Uterus (tissue), 2 donors: Measurements from ENCODE around the gene ACVR2A.

ENCODE experiments used
- POLR2A ChIP-seq, 2 donors: fragments of 450-650 bp; IDR thresholded peaks; one replicate each; pipeline ENCODE4 v1.6.1; 2016; ENCODE audit warnings: antibody characterized with exemption in 2 of 2, mild to moderate bottlenecking in 1 of 2, moderate library complexity in 1 of 2
- TF ChIP-seq, protein P1 (sequence below), 4 experiments: fragments of 200-600 bp in 2 of 4; fragments of 450-650 bp in 2 of 4; sonication (generic) in 2 of 4; IDR thresholded peaks; one replicate each; pipeline ENCODE4 v1.5.1; 2016 to 2019; ENCODE audit warnings: antibody characterized with exemption in 4 of 4, mild to moderate bottlenecking in 2 of 4, moderate library complexity in 1 of 4

GRCh38 chr2:147826278-147827087, 18.3 kb upstream of the ACVR2A start:
- TF ChIP-seq, protein P1, sequence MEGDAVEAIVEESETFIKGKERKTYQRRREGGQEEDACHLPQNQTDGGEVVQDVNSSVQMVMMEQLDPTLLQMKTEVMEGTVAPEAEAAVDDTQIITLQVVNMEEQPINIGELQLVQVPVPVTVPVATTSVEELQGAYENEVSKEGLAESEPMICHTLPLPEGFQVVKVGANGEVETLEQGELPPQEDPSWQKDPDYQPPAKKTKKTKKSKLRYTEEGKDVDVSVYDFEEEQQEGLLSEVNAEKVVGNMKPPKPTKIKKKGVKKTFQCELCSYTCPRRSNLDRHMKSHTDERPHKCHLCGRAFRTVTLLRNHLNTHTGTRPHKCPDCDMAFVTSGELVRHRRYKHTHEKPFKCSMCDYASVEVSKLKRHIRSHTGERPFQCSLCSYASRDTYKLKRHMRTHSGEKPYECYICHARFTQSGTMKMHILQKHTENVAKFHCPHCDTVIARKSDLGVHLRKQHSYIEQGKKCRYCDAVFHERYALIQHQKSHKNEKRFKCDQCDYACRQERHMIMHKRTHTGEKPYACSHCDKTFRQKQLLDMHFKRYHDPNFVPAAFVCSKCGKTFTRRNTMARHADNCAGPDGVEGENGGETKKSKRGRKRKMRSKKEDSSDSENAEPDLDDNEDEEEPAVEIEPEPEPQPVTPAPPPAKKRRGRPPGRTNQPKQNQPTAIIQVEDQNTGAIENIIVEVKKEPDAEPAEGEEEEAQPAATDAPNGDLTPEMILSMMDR (IDR thresholded peaks at IDR 0.05): no peak
- no peak for TF ChIP-seq POLR2A (IDR thresholded peaks at IDR 0.05)
